Measurements from ENCODE around the gene CPS1.

GRCh38 chr2:210544007-210544590, 12.3 kb upstream of the CPS1 start:
- no peak for TF ChIP-seq POLR2A (IDR thresholded peaks at IDR 0.05)
- no peak for TF ChIP-seq CTCF (IDR thresholded peaks at IDR 0.05)
